Measurements from ENCODE around the gene FRAT1. TPM values are rescaled to one million over a fixed set of nuclear protein-coding genes. Genes with fewer than 3 reads are reported as not detected.

FRAT1 gene
- total and polyA plus RNA-seq, 2 of the 8 experiments (the other 6 are each of a cell fraction or from before 2014, with no cell fraction given): 1.9 to 5.2 TPM

DNA sequence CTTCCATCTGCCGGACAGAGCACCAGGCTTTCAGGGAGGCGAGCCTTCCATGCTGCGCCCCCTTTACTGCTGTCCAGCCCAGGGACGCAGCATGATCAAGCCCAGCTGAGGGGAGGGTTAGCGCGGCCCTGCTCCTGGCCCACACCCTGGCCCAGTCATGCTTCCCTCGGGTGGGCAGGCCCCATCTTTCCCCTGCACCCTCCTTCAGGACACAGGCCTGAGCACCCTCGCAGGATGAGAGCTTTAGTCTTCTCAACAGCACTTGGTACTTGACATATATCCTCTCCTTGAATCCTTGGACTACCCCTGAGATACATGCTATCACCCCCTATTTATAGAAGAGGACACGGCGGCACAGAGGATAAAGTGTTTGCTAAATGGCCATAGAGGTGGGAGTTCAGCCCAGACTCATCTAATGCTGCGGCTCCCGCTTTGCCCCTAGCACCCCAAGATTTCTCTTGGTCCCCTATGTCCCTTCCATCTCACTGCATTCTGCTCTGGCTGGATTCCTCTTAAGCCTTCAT, 48.1 kb downstream of the FRAT1 start:
- WGBS, 2 experiments (ENCODE audit: extremely low coverage in 1 of 2, insufficient coverage in 1 of 2, insufficient read length in 1 of 2, insufficient replicate concordance in 2 of 2, low coverage in 1 of 2, low lambda C conversion rate in 2 of 2, missing lambda C conversion rate in 1 of 2): 87% methylated on average over 12 of the region's 12 CpGs; no CpG with 5 or more reads in 1 of the 2 experiments
- Histone ChIP-seq H3K14ac (ENCODE audit: insufficient read length) (no peak overlapping the region), H2AFZ (ENCODE audit: low read length) (no peak overlapping the region), H3K36me3 (ENCODE audit: control insufficient read depth in 2 of 4, insufficient read depth in 4 of 4, low read length in 3 of 4) (peaks cover 30 to 57% (median 55%) of the 10 kb centered on the region in 4 experiments), H3K18ac (ENCODE audit: extremely low read depth, low read length) (no peak overlapping the region), H3K4me2 (ENCODE audit: insufficient read depth in 1 of 2, low read depth in 2 of 2, low read length in 2 of 2) (no peak overlapping the region), H3K4ac (replicated peaks; ENCODE audit: insufficient read length, low read depth, low read length) (no peak overlapping the region), H2BK20ac (ENCODE audit: low read length) (no peak overlapping the region), H2BK12ac (ENCODE audit: low read depth, low read length) (no peak overlapping the region), H2BK120ac (replicated peaks; ENCODE audit: low read depth, low read length) (no peak overlapping the region), H4K8ac (ENCODE audit: extremely low read depth, insufficient read depth, low read length) (no peak overlapping the region; the same call in 1 of the 2 replicates), H2AK5ac (ENCODE audit: low read depth, low read length) (no peak overlapping the region), H3K27ac (ENCODE audit: low read depth, low read length) (no peak overlapping the region), H3K4me1 (replicated peaks in 1 of 4; ENCODE audit: control insufficient read depth in 3 of 4, insufficient read depth in 4 of 4, low read length in 3 of 4) (no peaks in the 10 kb centered on the region; a peak in 1 of 7 replicates), H3K79me1 (ENCODE audit: low read depth, low read length) (no peaks in the 10 kb centered on the region; the same call in 1 of the 2 replicates), H4K20me1 (replicated peaks in 1 of 2; ENCODE audit: control insufficient read depth in 1 of 2, insufficient read depth in 2 of 2, low read length in 2 of 2) (peaks cover 0 to 14% of the 10 kb centered on the region in 2 experiments), H3K4me3 (ENCODE audit: extremely low read depth in 1 of 4, insufficient read depth in 2 of 4, low read depth in 3 of 4, low read length in 4 of 4) (no peak overlapping the region), H3K79me2 (ENCODE audit: control insufficient read depth in 1 of 2, insufficient read depth in 2 of 2, low read length in 2 of 2) (no peaks in the 10 kb centered on the region), H3K9me3 (ENCODE audit: insufficient read depth in 2 of 2, low read depth in 1 of 2, low read length in 1 of 2) (no peaks in the 10 kb centered on the region), H3K56ac (replicated peaks; ENCODE audit: insufficient read length, low read depth, low read length) (no peak overlapping the region), H2BK5ac (ENCODE audit: low read depth, low read length) (no peak overlapping the region), H4K91ac (replicated peaks; ENCODE audit: insufficient read length, low read length) (no peak overlapping the region), H4K5ac (ENCODE audit: insufficient read length, low read depth, low read length) (no peak overlapping the region), H3K23ac (ENCODE audit: insufficient read length) (no peak overlapping the region), H3K27me3 (replicated peaks in 1 of 4; ENCODE audit: control insufficient read depth in 3 of 4, extremely low read depth in 1 of 4, insufficient read depth in 3 of 4, low read length in 3 of 4) (no peaks in the 10 kb centered on the region), H2BK15ac (ENCODE audit: low read length) (no peak overlapping the region), H3K23me2 (ENCODE audit: low read depth, low read length) (no peaks in the 10 kb centered on the region), H3K9ac (replicated peaks in 1 of 4; ENCODE audit: extremely low read depth in 1 of 4, low read depth in 3 of 4, low read length in 3 of 4) (no peak overlapping the region)
- TF ChIP-seq, protein P1, sequence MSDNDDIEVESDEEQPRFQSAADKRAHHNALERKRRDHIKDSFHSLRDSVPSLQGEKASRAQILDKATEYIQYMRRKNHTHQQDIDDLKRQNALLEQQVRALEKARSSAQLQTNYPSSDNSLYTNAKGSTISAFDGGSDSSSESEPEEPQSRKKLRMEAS (IDR thresholded peaks at IDR 0.05): no peak
- TF ChIP-seq, protein P2, sequence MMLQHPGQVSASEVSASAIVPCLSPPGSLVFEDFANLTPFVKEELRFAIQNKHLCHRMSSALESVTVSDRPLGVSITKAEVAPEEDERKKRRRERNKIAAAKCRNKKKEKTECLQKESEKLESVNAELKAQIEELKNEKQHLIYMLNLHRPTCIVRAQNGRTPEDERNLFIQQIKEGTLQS (IDR thresholded peaks at IDR 0.05; ENCODE audit: insufficient read depth, low read depth, low read length): no peak
- no peak for TF ChIP-seq SRF (IDR thresholded peaks at IDR 0.05; ENCODE audit: low read depth, low read length)
- TF ChIP-seq RFX5 (IDR thresholded peaks at IDR 0.05; ENCODE audit: borderline replicate concordance, low read depth, low read length): no peak
- TF ChIP-seq GTF2F1 (IDR thresholded peaks at IDR 0.05; ENCODE audit: borderline replicate concordance, low read depth, low read length): no peak
- no peak for TF ChIP-seq YY1 (IDR thresholded peaks at IDR 0.05; ENCODE audit: low read depth, low read length)
- DNase-seq (ENCODE audit: low read depth in 1 of 2, low spot score in 2 of 2): no peak
- CTCF ChIA-PET (ENCODE audit: partially characterized antibody): interaction anchor here (0.8 to 2.0 kb wide), 2 partner anchors 11 to 260 kb away, joined by 3 to 6 read pairs; no protein-coding TSS in a partner anchor
- FAIRE-seq: no peak
- POLR2A ChIA-PET (ENCODE audit: partially characterized antibody): interaction anchor here (1.5 to 2.3 kb wide), 2 partner anchors 10 to 34 kb away, joined by 4 read pairs; partner anchors contain the start of gene RRP12

Measured in H1 (cell line).